ENCODE results near the gene SERPINE2.

- TF ChIP-seq CTCF (IDR thresholded peaks at IDR 0.05) (no peak), POLR2A (IDR thresholded peaks at IDR 0.05) (no peak)
These were observed 89.7 kb downstream of the SERPINE2 start for GRCh38 chr2:223949241-223949840.

All from body of pancreas (tissue), 4 donors.